NCI-H69 (cell line): ENCODE measurements around the gene NR0B2.
A peak's percentile ranks its signal among the peaks of the same experiment; 100 is the strongest.
"Not testable (repeated sequence)": the region's sequence is repeated elsewhere in the genome, so short reads cannot be mapped to it uniquely, and the experiment has no call there.

Source experiments
- DNase-seq: peaks from one replicate; lab custom pipeline; 2025; lab: John Stamatoyannopoulos, UW

Gene NR0B2

GRCh38 chr1:26913754-26914619 is at the start of gene NR0B2:
Gene NR0B2, minus strand, starts transcription at chr1:26913975. Its CDS starts 35 bp downstream, at chr1:26913940.
- DNase-seq = peak; percentile 92

- no peak for DNase-seq
Measured at GRCh38 chr1:26961826-26962225, 48.1 kb upstream of the NR0B2 start.

- DNase-seq = no peak
Measured at GRCh38 chr1:26960625-26960966, 46.8 kb upstream of the NR0B2 start.

- DNase-seq = peak; percentile 91
Measured at GRCh38 chr1:26959722-26960624, 46.2 kb upstream of the NR0B2 start, which contains the start of gene KDF1. Gene KDF1, minus strand, starts transcription at chr1:26960468. Its CDS starts 8,088 bp downstream, at chr1:26952380.

GRCh38 chr1:26959270-26959669 is 45.5 kb upstream of the NR0B2 start:
- DNase-seq = no peak

- no peak for DNase-seq
Measured at GRCh38 chr1:26957306-26957705, 43.5 kb upstream of the NR0B2 start.

- DNase-seq = no peak
Measured at GRCh38 chr1:26956321-26956720, 42.5 kb upstream of the NR0B2 start.

- DNase-seq = no peak
Measured at GRCh38 chr1:26953374-26953773, 39.6 kb upstream of the NR0B2 start.

- DNase-seq = no peak
Measured at GRCh38 chr1:26951821-26952497, 38.2 kb upstream of the NR0B2 start.

GRCh38 chr1:26951216-26951615 is 37.4 kb upstream of the NR0B2 start:
- no peak for DNase-seq

- no peak for DNase-seq
Measured at GRCh38 chr1:26950602-26951001, 36.8 kb upstream of the NR0B2 start.

- DNase-seq = peak; percentile 7
Measured at GRCh38 chr1:26949926-26950319, 36.1 kb upstream of the NR0B2 start.

- no peak for DNase-seq
Measured at GRCh38 chr1:26949266-26949925, 35.6 kb upstream of the NR0B2 start.

GRCh38 chr1:26948725-26949057 is 34.9 kb upstream of the NR0B2 start:
- not testable (repeated sequence) for DNase-seq

- no peak for DNase-seq
Measured at GRCh38 chr1:26946270-26946669, 32.5 kb upstream of the NR0B2 start.

- DNase-seq = no peak
Measured at GRCh38 chr1:26945728-26946127, 32.0 kb upstream of the NR0B2 start.

- no peak for DNase-seq
Measured at GRCh38 chr1:26945138-26945537, 31.4 kb upstream of the NR0B2 start.

GRCh38 chr1:26942656-26943055 is 28.9 kb upstream of the NR0B2 start:
- DNase-seq = no peak

GRCh38 chr1:26941311-26941710 is 27.5 kb upstream of the NR0B2 start:
- DNase-seq = no peak

- no peak for DNase-seq
Measured at GRCh38 chr1:26938659-26939025, 24.9 kb upstream of the NR0B2 start.

GRCh38 chr1:26938004-26938658 is 24.4 kb upstream of the NR0B2 start:
- DNase-seq = no peak
